Activated T-cell treated with anti-CD3 and anti-CD28 coated beads for 4 hours (primary cell): Measurements from ENCODE around the gene USP20.

Experiments used
- DNase-seq: peaks from one replicate; pipeline ENCODE4 v3.0.0-alpha.2; 2020

The USP20 gene

DNA sequence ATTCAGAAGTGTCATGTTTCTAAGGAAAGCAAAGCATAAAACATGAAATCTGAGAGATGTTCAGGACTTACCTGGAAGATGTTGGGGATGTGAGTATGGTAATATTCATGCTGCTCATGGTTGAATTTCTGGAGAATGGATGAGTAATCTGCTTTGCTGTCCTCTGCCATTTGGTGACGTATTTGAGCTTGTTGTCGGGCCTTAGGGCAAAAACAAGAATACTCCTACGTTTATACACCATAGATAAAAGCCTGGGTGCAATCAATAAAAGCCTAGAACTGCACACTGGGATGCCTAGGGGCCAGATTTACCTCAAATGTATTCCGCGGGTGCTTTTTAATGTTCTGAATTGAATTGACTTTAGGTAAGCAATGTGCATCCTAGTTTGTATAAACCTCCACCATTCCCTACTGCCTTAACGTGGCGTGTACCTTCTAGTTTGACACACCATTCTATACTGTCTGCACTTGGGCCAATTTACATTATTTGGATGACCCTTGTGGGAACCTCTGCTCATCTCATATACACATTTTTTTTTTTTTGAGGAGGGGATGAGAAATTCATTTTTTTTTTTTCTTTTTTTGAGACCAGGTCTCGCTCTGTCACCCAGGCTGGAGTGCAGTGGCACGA is 94.4 kb downstream of the USP20 start:
- DNase-seq = no peak

DNA sequence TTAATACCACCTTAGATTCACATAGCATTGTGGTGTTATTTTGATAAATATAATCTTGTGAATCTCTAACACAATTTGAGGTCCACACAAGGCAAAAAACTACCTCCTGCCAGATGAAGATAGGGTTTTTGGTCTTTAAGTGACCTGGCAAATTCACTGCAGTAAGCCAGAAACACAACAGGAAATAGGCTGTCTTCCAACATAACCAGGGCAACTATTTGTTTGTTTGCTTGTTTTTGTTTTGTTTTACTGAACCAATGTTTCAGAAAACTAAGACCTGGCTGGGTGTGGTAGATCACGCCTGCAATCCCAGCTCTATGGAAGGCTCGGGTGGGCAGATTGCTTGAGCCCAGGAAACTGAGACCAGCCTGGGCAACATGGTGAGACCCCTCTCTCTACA is 95.5 kb downstream of the USP20 start:
- no peak for DNase-seq
